PC-9 (cell line): ENCODE results near the gene GLS.

Experiments
- EZH2 ChIP-seq: fragments of 200-600 bp; sonication (generic); IDR thresholded peaks from 2 replicates; pipeline ENCODE4 v1.8.0; 2017; ENCODE audit warnings: antibody characterized with exemption, low read depth
- TF ChIP-seq, protein P1 (sequence below): fragments of 200-600 bp; sonication (generic); conservative IDR thresholded peaks from 2 replicates; pipeline ENCODE4 v1.6.1; 2017; ENCODE audit warnings: mixed run types, antibody characterized with exemption, mild to moderate bottlenecking, moderate library complexity

DNA sequence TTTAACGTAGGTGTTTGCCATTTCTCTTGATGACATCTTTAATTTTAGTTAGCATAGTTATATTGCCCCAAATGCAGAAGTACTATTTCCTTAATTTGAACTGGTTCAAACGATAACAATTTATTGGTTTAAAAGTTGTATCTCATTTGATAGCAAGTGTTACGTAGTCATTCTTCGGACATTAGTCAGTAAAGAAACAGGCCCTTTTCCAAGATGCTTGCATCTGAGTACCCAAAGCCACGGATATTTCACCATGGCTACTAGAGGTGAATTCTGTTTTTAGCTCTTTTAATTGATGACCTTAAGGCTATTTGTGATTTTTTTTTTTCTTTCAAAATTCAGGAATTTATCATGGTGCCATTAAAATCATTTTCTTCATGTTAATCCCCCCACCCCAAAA lies 32.1 kb downstream of the GLS start:
- TF ChIP-seq, protein P1, sequence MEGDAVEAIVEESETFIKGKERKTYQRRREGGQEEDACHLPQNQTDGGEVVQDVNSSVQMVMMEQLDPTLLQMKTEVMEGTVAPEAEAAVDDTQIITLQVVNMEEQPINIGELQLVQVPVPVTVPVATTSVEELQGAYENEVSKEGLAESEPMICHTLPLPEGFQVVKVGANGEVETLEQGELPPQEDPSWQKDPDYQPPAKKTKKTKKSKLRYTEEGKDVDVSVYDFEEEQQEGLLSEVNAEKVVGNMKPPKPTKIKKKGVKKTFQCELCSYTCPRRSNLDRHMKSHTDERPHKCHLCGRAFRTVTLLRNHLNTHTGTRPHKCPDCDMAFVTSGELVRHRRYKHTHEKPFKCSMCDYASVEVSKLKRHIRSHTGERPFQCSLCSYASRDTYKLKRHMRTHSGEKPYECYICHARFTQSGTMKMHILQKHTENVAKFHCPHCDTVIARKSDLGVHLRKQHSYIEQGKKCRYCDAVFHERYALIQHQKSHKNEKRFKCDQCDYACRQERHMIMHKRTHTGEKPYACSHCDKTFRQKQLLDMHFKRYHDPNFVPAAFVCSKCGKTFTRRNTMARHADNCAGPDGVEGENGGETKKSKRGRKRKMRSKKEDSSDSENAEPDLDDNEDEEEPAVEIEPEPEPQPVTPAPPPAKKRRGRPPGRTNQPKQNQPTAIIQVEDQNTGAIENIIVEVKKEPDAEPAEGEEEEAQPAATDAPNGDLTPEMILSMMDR: no peak
- no peak for TF ChIP-seq EZH2
